Measurements from ENCODE around the gene PPP2R5D. TPM values are rescaled to one million over a fixed set of nuclear protein-coding genes. Genes with fewer than 3 reads are reported as not detected.

Gene PPP2R5D
- total and polyA plus RNA-seq, 2 of the 8 experiments (the other 6 are each of a cell fraction or from before 2014, with no cell fraction given): 52.1 to 55.7 TPM

GRCh38 chr6:43037706-43038105 is 53.3 kb downstream of the PPP2R5D start (continued):
- TF ChIP-seq, protein P1, sequence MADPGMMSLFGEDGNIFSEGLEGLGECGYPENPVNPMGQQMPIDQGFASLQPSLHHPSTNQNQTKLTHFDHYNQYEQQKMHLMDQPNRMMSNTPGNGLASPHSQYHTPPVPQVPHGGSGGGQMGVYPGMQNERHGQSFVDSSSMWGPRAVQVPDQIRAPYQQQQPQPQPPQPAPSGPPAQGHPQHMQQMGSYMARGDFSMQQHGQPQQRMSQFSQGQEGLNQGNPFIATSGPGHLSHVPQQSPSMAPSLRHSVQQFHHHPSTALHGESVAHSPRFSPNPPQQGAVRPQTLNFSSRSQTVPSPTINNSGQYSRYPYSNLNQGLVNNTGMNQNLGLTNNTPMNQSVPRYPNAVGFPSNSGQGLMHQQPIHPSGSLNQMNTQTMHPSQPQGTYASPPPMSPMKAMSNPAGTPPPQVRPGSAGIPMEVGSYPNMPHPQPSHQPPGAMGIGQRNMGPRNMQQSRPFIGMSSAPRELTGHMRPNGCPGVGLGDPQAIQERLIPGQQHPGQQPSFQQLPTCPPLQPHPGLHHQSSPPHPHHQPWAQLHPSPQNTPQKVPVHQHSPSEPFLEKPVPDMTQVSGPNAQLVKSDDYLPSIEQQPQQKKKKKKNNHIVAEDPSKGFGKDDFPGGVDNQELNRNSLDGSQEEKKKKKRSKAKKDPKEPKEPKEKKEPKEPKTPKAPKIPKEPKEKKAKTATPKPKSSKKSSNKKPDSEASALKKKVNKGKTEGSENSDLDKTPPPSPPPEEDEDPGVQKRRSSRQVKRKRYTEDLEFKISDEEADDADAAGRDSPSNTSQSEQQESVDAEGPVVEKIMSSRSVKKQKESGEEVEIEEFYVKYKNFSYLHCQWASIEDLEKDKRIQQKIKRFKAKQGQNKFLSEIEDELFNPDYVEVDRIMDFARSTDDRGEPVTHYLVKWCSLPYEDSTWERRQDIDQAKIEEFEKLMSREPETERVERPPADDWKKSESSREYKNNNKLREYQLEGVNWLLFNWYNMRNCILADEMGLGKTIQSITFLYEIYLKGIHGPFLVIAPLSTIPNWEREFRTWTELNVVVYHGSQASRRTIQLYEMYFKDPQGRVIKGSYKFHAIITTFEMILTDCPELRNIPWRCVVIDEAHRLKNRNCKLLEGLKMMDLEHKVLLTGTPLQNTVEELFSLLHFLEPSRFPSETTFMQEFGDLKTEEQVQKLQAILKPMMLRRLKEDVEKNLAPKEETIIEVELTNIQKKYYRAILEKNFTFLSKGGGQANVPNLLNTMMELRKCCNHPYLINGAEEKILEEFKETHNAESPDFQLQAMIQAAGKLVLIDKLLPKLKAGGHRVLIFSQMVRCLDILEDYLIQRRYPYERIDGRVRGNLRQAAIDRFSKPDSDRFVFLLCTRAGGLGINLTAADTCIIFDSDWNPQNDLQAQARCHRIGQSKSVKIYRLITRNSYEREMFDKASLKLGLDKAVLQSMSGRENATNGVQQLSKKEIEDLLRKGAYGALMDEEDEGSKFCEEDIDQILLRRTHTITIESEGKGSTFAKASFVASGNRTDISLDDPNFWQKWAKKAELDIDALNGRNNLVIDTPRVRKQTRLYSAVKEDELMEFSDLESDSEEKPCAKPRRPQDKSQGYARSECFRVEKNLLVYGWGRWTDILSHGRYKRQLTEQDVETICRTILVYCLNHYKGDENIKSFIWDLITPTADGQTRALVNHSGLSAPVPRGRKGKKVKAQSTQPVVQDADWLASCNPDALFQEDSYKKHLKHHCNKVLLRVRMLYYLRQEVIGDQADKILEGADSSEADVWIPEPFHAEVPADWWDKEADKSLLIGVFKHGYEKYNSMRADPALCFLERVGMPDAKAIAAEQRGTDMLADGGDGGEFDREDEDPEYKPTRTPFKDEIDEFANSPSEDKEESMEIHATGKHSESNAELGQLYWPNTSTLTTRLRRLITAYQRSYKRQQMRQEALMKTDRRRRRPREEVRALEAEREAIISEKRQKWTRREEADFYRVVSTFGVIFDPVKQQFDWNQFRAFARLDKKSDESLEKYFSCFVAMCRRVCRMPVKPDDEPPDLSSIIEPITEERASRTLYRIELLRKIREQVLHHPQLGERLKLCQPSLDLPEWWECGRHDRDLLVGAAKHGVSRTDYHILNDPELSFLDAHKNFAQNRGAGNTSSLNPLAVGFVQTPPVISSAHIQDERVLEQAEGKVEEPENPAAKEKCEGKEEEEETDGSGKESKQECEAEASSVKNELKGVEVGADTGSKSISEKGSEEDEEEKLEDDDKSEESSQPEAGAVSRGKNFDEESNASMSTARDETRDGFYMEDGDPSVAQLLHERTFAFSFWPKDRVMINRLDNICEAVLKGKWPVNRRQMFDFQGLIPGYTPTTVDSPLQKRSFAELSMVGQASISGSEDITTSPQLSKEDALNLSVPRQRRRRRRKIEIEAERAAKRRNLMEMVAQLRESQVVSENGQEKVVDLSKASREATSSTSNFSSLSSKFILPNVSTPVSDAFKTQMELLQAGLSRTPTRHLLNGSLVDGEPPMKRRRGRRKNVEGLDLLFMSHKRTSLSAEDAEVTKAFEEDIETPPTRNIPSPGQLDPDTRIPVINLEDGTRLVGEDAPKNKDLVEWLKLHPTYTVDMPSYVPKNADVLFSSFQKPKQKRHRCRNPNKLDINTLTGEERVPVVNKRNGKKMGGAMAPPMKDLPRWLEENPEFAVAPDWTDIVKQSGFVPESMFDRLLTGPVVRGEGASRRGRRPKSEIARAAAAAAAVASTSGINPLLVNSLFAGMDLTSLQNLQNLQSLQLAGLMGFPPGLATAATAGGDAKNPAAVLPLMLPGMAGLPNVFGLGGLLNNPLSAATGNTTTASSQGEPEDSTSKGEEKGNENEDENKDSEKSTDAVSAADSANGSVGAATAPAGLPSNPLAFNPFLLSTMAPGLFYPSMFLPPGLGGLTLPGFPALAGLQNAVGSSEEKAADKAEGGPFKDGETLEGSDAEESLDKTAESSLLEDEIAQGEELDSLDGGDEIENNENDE (IDR thresholded peaks at IDR 0.05; ENCODE audit: insufficient replicate concordance, low read length): no peak
- TF ChIP-seq CEBPB (IDR thresholded peaks at IDR 0.05; ENCODE audit: low read depth, low read length) (no peak), RNF2 (IDR thresholded peaks at IDR 0.05; ENCODE audit: borderline replicate concordance, low read depth, low read length, missing control alignments, poor library complexity, severe bottlenecking) (no peak)

All from H1 (cell line).